GM19395 (cell line): ENCODE measurements around the gene RFK.
"Not testable (repeated sequence)": the region's sequence is repeated elsewhere in the genome, so short reads cannot be mapped to it uniquely, and the experiment has no call there.

Experiments used
- ATAC-seq: cut with Tn5 transposase; IDR thresholded peaks from one replicate; pipeline ENCODE4 v1.9.1; 2021; ENCODE audit warnings: mild to moderate bottlenecking, moderate library complexity; ENCODE audit not compliant: unreplicated experiment

RFK gene

DNA sequence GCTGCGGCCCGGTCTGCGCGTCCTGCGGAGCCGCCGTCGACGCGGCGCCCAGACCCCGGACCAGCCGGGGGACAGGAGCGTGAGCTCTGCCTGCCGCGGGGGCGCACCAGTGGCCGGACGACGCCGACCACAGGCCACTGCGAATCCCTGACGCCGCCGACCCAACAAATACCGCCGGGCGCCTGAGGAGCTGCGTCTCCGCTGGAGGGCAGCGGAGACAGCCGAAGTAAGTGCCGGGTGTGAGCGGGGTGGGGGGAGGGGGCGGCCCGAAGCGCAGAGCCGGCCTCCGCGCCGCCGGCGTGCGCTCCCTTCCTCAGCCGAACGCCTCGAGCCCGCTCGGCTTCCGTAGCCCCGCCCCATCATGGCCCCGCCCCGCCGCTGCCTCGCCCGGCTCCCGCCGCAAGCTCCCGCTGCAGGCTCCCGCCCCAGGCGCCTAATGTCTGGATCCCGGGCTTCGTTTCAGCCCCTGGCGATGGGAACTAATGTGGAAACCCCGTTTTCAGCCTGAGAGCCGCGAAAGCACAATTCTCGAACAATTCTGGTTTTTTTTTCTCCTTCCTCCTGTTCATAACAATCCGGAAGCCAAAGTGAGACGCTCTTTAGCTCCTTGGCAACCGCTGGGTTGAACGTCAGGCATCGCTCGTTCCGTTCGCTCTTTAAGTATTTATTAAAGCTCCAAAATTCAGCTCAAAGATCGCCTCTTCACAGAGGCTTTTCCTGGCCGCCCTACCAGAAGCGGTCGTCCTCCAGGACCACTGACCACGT, at the start of gene RFK:
TSS of gene RFK (minus strand) at position 232 of the 765 bp plus-strand sequence. CDS start 255 bp downstream, outside the sequence.
- peak; percentile 81 for ATAC-seq

- no peak for ATAC-seq
These were observed 49.7 kb upstream of the RFK start for GRCh38 chr9:76443887-76444286.

- peak; percentile 70 for ATAC-seq
These were observed 47.5 kb upstream of the RFK start for GRCh38 chr9:76441551-76442322.

- ATAC-seq, result peak; percentile 72
These were observed 44.8 kb upstream of the RFK start for GRCh38 chr9:76438841-76439588.

GRCh38 chr9:76437017-76437699, 42.9 kb upstream of the RFK start:
- ATAC-seq, result not testable (repeated sequence)

GRCh38 chr9:76434897-76435296, 40.7 kb upstream of the RFK start:
- not testable (repeated sequence) for ATAC-seq

GRCh38 chr9:76433836-76434235, 39.6 kb upstream of the RFK start:
- no peak for ATAC-seq

GRCh38 chr9:76433406-76433805, 39.2 kb upstream of the RFK start:
- no peak for ATAC-seq

DNA sequence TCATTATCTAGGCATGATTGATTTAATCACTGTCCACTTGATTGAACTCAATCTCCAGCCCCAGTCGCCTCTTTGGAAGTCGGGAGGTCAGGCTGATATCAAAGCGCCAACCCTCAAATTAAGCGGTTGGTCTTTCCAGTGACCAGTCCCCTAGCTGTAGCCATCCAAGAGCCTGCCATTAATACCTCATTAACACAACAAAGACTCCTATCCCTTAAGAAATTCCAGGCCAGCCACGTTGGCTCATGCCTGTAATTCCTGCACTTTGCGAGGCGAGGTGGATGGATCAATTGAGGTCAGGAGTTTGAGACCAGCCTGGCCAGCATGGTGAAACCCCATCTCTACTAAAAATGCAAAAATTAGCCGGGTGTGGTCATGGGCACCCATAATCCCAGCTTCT, 37.4 kb upstream of the RFK start:
- ATAC-seq, result no peak

DNA sequence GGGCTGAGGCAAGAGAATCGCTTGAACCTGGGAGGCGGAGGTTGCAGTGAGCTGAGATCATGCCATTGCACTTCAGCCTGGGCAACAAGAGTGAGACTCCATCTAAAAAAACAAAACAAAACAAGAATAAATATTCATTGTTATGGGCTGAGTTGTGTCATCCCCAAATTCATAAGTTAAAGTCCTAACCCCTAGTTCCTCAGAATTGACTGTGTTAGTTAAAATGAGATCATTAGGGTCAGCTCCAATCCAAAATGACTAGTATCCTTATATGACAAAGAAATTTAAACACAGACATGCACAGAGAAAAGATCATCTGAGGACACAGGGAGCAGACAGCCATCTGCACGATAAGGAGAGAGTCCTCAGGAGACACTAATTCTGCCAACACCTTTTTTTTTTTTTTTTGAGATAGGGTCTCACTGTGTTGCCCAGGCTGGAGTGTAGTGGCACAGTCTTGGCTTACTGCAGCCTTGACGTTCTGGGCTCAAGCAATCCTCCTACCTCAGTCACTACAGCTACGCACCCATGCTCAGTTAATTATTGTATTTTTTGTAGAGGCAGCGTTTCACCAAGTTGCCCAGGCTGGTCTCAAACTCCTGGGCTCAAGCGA, 32.7 kb upstream of the RFK start:
- ATAC-seq, result no peak

DNA sequence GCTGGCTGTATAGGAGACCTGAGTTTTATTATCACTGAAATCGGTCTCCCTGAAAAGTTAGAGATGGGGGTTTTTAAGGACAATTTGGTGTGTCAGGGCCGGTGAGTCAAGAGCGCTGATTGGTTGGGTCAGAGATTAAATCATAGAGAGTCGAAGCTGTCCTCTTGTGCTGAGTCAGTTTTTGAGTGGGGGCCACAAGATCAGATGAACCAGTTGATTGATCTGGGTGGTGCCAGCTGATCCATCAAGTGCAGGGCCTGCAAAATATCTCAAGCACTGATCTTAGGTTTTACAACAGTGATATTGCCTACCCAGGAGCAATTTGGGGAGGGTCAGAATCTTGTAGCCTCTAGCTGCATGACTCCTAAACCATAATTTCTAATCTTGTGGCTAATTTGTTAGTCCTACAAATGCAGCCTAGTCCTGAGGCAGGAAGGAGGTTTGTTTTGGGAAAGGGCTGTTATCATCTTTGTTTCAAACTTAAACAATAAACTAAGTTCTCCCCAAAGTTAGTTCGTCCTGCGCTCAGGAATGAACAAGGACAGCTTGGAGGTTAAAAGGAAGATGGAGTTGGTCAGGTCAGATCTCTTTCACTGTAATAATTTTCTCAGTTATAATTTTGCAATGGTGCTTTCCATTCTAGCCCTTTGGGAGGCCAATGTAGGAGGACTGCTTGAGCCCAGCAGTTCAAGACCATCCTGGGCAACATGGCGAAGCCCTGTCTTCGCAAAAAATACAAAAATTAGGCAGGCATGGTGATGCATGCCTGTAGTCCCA, 31.6 kb upstream of the RFK start:
- no peak for ATAC-seq

DNA sequence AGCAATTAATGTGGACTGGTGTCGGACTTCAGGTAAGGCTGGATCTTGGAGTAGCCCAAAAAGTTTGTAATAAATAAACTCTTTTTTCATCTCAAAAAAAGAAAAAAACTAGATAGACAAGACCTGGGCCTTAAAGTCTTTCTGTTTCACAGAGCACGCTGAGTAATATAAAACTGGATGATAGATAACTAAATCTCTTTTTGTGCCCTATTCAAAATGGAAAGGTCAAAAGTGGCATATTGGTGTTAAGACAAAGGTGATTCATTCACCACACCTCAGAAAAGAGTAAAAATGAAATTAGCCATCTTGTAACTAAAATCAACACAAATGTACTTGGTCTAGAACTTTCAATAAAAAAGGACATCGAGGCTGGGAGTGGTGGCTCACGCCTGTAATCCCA, 30.3 kb upstream of the RFK start:
- no peak for ATAC-seq

DNA sequence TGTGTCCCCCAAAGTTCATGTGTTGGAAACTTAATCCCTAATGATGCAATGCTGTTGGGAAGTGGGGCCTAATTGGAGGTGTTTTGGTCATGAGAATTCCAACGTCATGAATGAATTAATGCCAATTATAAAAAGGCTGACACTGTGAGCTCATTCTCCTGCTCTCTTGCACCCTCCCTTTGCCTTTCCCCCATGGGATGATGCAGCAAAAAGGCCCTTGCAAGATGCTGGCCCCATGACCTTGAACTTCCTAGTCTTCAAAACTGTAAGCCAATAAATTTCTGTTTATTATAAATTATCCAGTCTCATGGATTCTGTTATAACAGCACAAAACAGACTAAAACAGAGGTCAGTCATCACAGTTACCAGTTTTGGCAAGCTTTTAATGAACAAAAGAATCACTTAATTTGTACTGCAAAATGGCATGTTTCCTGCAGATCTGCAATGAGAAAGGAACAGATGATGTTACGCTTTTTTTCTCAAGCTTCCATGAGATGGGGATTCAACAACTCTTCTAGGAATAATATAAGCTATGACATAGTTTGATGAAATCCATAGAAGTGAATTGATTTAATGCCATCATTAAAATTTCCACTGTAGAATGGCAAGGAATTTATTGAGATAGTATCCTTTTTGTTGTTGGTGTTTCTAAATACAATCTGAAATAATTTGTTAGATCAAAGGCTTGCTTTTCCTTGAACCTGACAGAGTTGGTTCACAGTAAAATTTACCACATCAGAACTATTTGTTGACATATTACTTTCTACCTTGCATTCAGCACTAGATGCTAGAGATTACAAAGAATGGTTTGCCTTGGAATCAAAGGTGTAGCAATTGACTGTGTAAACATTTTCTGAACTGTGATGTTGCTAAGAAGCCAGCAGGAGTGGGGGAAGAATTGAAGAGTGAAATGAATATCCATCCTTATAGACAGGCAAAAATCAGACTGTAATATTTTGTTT, 29.3 kb upstream of the RFK start:
- no peak for ATAC-seq

GRCh38 chr9:76419782-76420380, 25.7 kb upstream of the RFK start:
- ATAC-seq, result no peak

DNA sequence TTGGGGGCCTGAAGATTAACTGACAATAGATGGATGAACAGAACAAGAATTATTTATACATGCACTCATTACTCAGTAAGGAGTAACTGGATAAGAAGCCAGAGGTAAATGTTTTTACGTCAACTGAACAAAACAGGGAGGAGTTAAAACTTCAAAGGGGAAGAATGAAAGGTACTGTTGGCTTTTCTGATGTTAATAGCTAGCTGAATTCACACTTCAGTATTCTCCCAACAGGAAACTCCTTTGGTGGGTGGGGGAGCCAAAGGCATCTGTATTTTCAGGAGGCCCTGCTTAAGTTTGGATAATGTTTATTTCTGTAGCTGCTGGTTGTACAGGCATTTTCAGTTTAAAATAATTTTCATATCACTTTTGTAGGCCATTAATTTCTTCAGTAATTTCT, 23.2 kb upstream of the RFK start:
- no peak for ATAC-seq

DNA sequence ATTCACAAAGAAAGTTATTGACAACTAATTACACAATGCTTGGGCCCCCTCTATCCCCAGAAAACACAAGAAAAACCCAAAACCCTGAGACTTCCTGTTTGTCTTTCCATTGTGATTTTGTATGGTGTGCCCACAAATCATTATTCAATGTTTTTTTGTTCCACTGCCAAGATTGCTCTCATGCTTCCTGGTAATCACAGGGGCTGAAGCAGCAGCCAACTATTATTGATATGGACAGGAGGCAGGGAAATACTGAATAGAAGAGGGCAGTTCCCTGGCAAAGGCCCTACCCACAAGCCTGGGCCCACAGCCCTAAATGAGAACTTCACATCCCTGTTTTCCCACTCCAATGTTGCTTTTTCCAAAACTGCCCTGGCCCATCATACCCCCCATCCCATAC, 21.5 kb upstream of the RFK start:
- no peak for ATAC-seq

DNA sequence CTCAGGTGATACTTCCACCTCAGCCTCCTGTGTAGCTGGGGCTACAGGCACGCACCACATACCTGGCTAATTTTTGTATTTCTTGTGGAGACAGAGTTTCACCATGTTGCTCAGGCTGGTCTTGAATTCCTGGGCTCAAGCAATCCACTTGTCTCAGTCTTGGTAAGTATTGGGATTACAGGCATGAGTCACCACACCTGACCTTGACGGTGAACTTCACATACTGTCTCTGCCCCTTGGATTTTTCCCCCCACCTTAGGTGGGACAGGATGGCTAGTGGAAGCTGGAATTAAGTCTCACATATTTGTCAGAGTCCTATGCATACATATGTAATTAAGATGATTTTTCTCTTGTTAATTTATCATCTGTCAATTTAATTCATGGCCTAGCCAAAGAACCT, 20.9 kb upstream of the RFK start:
- ATAC-seq, result no peak

GRCh38 chr9:76414661-76415060, 20.4 kb upstream of the RFK start:
- ATAC-seq, result peak; percentile 88
